Bronchial epithelial cell (primary cell): ENCODE data around the gene AIPL1. TPM values are rescaled to one million over a fixed set of nuclear protein-coding genes. Genes with fewer than 3 reads are reported as not detected.

Experiments
- DNase-seq: peaks from one replicate; pipeline ENCODE4 v3.0.0-alpha.2; 2010; ENCODE audit warnings: low read depth
- FAIRE-seq: peaks from 2 replicates; lab custom pipeline; 2011; peaks lifted over from hg19 to GRCh38; lab: Jason Lieb, UNC
- H3K27me3 ChIP-seq: 2 replicates; pipeline ENCODE4 v1.5.1; 2011; ENCODE audit warnings: low read length; ENCODE audit not compliant: control insufficient read depth, insufficient read depth
- H3K36me3 ChIP-seq: 2 replicates; pipeline ENCODE4 v1.5.1; 2011; ENCODE audit warnings: low read length; ENCODE audit not compliant: control insufficient read depth, insufficient read depth
- H3K4me3 ChIP-seq: 2 replicates; pipeline ENCODE4 v1.5.1; 2011; ENCODE audit warnings: mild to moderate bottlenecking, low read depth, low read length, control low read depth
- total RNA-seq: library from RNA; depleted of rRNA; stranded (reverse); fragments of >200 nt; gene quantifications from 2 replicates; pipeline ENCODE4 v1.2.1, GENCODE V29; 2014
- TF ChIP-seq, protein P1 (sequence below): IDR thresholded peaks from 2 replicates; pipeline ENCODE4 v1.5.1; 2011; ENCODE audit warnings: mild to moderate bottlenecking, moderate library complexity, low read length, control low read depth, inconsistent platforms; ENCODE audit not compliant: insufficient read depth, severe bottlenecking

Gene AIPL1
- total RNA-seq, 1 donor from 2014 or later = not detected

DNA sequence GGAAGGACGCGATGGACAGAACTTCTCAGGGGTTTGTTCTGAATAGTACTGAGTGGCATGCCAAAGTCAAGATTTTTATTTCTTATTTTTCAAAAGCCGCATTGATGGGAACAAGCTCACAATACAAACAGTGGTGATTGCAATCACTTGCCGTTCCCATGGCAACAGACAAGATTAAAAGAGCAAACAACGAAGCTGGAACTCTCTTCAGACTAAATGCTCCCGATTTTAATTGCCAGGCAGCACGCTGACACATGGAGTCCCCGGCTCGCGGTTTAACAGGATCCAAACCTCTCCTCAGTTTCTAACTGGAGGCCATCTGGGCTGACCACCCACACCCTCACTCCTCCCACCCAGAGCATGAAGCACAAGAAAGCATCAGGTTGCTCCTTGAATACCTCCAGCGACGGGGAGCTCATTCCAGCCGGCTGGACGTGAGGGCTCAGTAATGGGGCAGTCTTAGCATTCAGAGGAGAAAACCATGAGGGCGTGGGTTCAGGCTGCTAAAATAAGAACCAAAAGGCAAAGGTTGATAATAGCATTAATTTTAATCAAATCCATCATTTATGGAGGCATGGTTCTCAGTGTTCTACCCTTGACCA, 41.5 kb downstream of the AIPL1 start:
- TF ChIP-seq, protein P1, sequence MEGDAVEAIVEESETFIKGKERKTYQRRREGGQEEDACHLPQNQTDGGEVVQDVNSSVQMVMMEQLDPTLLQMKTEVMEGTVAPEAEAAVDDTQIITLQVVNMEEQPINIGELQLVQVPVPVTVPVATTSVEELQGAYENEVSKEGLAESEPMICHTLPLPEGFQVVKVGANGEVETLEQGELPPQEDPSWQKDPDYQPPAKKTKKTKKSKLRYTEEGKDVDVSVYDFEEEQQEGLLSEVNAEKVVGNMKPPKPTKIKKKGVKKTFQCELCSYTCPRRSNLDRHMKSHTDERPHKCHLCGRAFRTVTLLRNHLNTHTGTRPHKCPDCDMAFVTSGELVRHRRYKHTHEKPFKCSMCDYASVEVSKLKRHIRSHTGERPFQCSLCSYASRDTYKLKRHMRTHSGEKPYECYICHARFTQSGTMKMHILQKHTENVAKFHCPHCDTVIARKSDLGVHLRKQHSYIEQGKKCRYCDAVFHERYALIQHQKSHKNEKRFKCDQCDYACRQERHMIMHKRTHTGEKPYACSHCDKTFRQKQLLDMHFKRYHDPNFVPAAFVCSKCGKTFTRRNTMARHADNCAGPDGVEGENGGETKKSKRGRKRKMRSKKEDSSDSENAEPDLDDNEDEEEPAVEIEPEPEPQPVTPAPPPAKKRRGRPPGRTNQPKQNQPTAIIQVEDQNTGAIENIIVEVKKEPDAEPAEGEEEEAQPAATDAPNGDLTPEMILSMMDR = no peak
- H3K36me3 ChIP-seq = no peaks in the 10 kb centered on the region
- FAIRE-seq (no peak), DNase-seq (no peak)
- peaks cover 13% of the 10 kb centered on the region for H3K27me3 ChIP-seq
- H3K4me3 ChIP-seq = no peak overlapping the region

DNA sequence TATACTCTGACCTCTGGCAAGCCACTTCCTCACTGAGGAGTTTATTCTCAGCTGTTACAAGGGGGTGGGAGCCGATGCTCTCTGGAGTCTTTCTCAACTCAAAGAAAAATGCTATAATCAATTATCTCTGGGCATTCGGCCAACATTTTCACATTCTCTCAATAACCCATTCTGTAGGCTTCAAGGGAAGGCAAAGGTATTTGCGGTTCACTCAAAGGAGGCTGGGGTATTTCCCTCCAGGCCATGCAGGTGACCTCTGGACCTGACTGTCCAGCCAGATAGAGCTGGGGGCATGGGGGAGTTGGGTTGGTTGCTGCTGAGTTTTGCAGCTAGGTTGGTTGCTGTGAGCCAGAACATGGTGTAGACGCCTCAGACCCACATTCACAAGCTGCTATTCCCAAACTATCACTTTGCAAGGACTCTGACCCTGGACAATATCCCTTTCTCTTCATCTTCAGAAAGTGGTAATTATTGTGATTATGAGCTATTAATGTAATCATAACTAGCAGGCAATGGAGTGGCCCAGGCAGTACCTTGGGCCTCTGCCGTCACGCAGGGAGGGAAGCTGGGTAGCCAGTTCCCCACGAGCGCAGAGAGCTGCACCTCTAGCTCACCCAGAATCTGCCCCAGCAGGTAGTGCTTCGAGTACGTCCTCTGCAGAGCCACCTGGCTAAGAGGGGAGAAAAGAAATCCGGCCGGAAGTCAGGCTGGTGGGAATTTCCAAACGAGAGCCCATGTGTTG, 42.1 kb downstream of the AIPL1 start:
- TF ChIP-seq, protein P1 = no peak
- DNase-seq = no peak
- peaks cover 13% of the 10 kb centered on the region for H3K27me3 ChIP-seq
- no peak for FAIRE-seq
- no peaks in the 10 kb centered on the region for H3K36me3 ChIP-seq
- H3K4me3 ChIP-seq = no peak overlapping the region

DNA sequence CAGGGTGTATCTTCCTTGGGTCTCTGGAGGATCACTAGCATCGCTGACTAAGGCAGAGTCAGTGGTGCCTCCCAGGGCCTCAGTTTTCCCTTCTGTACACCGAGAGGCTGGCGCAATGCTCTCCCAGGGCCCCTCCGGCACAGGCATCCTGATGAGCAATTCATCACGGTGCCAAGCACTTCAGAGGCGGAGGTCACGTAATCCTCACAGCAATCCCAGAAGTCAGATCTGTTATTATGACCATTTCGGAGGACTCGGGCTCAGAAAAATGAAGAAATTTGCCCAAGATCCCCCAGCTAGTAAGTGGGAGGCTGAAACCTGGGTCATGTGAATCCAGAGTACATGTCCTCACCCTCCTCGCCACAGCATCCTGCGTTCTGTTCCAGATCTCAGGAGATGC, 46.5 kb downstream of the AIPL1 start:
- no peak for DNase-seq
- no peak overlapping the region for H3K4me3 ChIP-seq
- H3K36me3 ChIP-seq = no peaks in the 10 kb centered on the region
- FAIRE-seq = no peak
- H3K27me3 ChIP-seq = peaks cover 7% of the 10 kb centered on the region
- TF ChIP-seq, protein P1 = no peak

DNA sequence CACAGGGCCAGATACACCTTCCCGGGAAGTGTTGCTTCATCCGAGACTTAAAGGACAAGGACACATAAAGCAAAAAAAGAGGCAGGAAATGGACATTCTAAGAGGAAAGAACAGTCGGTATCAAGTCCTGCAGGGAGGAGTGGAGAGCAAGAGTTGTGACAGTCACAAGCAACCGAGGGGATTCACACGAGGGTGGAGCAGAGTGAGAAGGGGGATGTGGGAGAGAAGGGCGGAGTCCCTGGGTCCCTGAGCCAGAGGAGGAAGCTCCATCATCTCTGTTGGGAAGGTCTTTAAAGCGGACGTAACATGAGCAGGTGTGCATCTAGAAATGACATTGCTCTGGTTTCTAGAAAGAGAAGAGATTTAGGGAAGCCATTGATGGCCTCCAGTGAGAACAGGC, 47.1 kb downstream of the AIPL1 start:
- Histone ChIP-seq H3K27me3 (peaks cover 4% of the 10 kb centered on the region), H3K4me3 (no peak overlapping the region), H3K36me3 (no peaks in the 10 kb centered on the region)
- FAIRE-seq (no peak), DNase-seq (no peak)
- TF ChIP-seq, protein P1 = no peak

DNA sequence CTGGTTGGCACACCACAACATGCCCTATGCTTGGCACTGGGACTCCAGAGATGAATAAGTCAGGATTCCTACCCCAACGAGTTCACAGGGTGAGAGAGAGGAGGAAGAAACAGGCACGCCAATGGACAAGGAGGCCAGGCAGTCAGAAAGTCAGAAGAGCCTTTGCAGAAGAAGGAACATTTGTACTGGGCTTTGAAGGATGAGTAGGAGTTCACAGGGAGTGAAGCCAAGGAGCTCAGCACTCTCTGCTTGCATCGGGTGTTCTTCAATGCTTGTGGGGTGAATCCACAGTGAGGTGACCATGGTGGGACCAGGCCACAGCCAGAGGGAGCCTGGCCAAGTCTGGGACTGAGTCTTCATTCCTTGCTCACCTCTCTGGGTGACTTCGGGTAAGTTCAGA, 47.5 kb downstream of the AIPL1 start:
- no peak for DNase-seq
- Histone ChIP-seq H3K4me3 (no peak overlapping the region), H3K36me3 (no peaks in the 10 kb centered on the region), H3K27me3 (peaks cover under 1% of the 10 kb centered on the region)
- no peak for FAIRE-seq
- TF ChIP-seq, protein P1 = no peak
